ENCODE data around the gene AOC3. TPM values are rescaled to one million over a fixed set of nuclear protein-coding genes. Genes with fewer than 3 reads are reported as not detected.
"Not testable (repeated sequence)": the region's sequence is repeated elsewhere in the genome, so short reads cannot be mapped to it uniquely, and the experiment has no call there.

The AOC3 gene
- total and polyA plus RNA-seq, 4 donors, result 82.1 to 344 (median 188) TPM

GRCh38 chr17:42853968-42854790, 3.2 kb downstream of the AOC3 start:
- DNase-seq, result peak in 1 of 2 donors; percentile 46
- Histone ChIP-seq H3K27me3 (ENCODE audit: control insufficient read depth in 1 of 2, insufficient read depth in 2 of 2, low read length in 1 of 2) (no peaks in the 10 kb centered on the region), H3K27ac (ENCODE audit: low read depth in 1 of 2, low read length in 2 of 2) (peak overlapping the region in 1 of 2 donors; percentile 75), H3K9me3 (ENCODE audit: control insufficient read depth, low read length) (no peaks in the 10 kb centered on the region), H3K4me1 (ENCODE audit: control insufficient read depth in 1 of 2, insufficient read depth in 2 of 2, low read length in 2 of 2) (no peaks in the 10 kb centered on the region), H3K36me3 (ENCODE audit: control insufficient read depth in 1 of 2, insufficient read depth in 2 of 2, low read length in 1 of 2) (no peaks in the 10 kb centered on the region), H3K4me3 (ENCODE audit: low read length in 2 of 2) (peak overlapping the region; percentile 72 to 84)
- intact Hi-C loops (cut with DNase I), result loop anchor here in 1 of 2 donors (2.0 kb wide), 1 partner anchor 41 kb away; no protein-coding TSS in a partner anchor
- WGBS, 2 donors, result 60 to 64% methylated on average over 15 of the region's 15 CpGs
- ATAC-seq (ENCODE audit: low FRiP score), result no peak

DNA sequence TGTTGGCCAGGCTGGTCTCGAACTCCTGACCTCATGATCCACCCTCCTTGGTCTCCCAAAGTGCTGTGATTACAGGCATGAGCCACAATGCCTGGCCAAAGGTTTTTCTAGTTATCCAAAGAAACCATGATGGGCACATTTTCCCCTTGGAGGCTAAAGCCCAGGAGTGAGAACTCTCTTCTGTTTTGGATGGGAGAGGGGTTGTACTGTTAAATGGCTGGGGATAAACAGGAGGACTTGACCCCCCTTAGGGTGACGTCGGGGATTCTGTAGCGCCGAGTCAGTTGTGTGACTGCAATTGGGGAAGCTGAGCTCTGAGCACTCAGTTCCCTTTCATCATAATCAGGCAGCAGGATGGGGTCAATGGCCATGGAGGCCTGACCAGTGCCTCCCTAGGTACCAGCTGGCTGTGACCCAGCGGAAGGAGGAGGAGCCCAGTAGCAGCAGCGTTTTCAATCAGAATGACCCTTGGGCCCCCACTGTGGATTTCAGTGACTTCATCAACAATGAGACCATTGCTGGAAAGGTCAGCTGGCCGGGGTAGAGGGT, 4.1 kb downstream of the AOC3 start:
- DNase-seq, result peak in 1 of 2 donors; percentile 56
- no peaks in the 10 kb centered on the region for H3K9me3 ChIP-seq (ENCODE audit: control insufficient read depth, low read length)
- H3K27ac ChIP-seq (ENCODE audit: low read depth in 1 of 2, low read length in 2 of 2), result peak overlapping the region in 1 of 2 donors; percentile 38
- ATAC-seq (ENCODE audit: low FRiP score), result no peak
- intact Hi-C loops (cut with DNase I), result no loop called here
- H3K36me3 ChIP-seq (ENCODE audit: control insufficient read depth in 1 of 2, insufficient read depth in 2 of 2, low read length in 1 of 2), result no peaks in the 10 kb centered on the region
- H3K27me3 ChIP-seq (ENCODE audit: control insufficient read depth in 1 of 2, insufficient read depth in 2 of 2, low read length in 1 of 2), result no peaks in the 10 kb centered on the region
- H3K4me1 ChIP-seq (ENCODE audit: control insufficient read depth in 1 of 2, insufficient read depth in 2 of 2, low read length in 2 of 2), result no peaks in the 10 kb centered on the region
- H3K4me3 ChIP-seq (ENCODE audit: low read length in 2 of 2), result no peak overlapping the region
- WGBS, 2 donors, result 48 to 58% methylated on average over 8 of the region's 8 CpGs

GRCh38 chr17:42856093-42856492, 5.1 kb downstream of the AOC3 start:
- peak in 1 of 2 donors; percentile 25 for DNase-seq
- WGBS, 2 donors, result 66 to 71% methylated on average over 5 to 8 of the region's 8 CpGs
- H3K4me1 ChIP-seq (ENCODE audit: control insufficient read depth in 1 of 2, insufficient read depth in 2 of 2, low read length in 2 of 2); H3K4me3 ChIP-seq (ENCODE audit: low read length in 2 of 2); H3K27me3 ChIP-seq (ENCODE audit: control insufficient read depth in 1 of 2, insufficient read depth in 2 of 2, low read length in 1 of 2); intact Hi-C loops (cut with DNase I); H3K36me3 ChIP-seq (ENCODE audit: control insufficient read depth in 1 of 2, insufficient read depth in 2 of 2, low read length in 1 of 2); H3K9me3 ChIP-seq (ENCODE audit: control insufficient read depth, low read length); ATAC-seq (ENCODE audit: low FRiP score): not testable (repeated sequence)
- peak overlapping the region in 1 of 2 donors; percentile 20 for H3K27ac ChIP-seq (ENCODE audit: low read depth in 1 of 2, low read length in 2 of 2)

DNA sequence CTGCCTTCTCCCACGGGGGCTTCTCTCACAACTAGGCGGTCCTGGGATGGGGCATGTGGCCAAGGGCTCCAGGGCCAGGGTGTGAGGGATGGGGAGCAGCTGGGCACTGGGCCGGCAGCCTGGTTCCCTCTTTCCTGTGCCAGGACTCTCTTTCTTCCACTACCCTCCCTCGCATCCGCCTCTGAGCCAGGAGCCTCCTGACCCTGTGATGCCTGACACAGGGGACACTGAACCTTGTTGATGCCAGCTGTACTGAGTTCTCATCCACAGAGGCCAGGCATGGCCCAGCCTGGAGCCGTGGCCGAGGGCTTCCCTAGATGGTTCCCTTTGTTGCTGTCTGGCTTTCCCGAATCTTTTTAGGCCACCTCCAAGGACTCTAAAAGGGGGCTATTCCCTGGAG, 5.5 kb downstream of the AOC3 start:
- H3K9me3 ChIP-seq (ENCODE audit: control insufficient read depth, low read length); H3K27ac ChIP-seq (ENCODE audit: low read depth in 1 of 2, low read length in 2 of 2); intact Hi-C loops (cut with DNase I); H3K27me3 ChIP-seq (ENCODE audit: control insufficient read depth in 1 of 2, insufficient read depth in 2 of 2, low read length in 1 of 2); H3K4me1 ChIP-seq (ENCODE audit: control insufficient read depth in 1 of 2, insufficient read depth in 2 of 2, low read length in 2 of 2); H3K4me3 ChIP-seq (ENCODE audit: low read length in 2 of 2); ATAC-seq (ENCODE audit: low FRiP score); H3K36me3 ChIP-seq (ENCODE audit: control insufficient read depth in 1 of 2, insufficient read depth in 2 of 2, low read length in 1 of 2): not testable (repeated sequence)
- WGBS, 2 donors, result 18 to 26% methylated on average over 5 to 6 of the region's 8 CpGs
- DNase-seq, result peak in 1 of 2 donors; percentile 55

DNA sequence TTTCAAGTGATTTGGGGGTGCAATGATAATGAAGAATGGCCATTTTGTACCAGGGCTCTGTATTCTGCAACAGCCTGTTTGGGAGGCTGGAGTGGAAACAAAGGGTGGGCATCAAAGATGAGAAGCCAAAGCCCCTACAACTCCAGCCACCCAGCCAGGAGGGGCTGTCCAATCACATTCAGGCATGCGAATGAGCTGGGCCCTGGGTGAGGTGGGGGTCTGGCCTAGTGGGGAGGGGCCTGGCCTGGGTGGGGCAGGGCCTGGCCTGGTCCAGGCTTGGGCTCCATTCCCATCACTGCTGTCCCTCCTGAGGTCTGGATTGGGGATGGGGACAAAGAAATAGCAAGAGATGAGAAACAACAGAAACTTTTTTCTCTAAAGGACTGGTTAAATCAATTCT, 6.4 kb downstream of the AOC3 start:
- Histone ChIP-seq H3K27me3 (ENCODE audit: control insufficient read depth in 1 of 2, insufficient read depth in 2 of 2, low read length in 1 of 2) (no peaks in the 10 kb centered on the region), H3K4me1 (ENCODE audit: control insufficient read depth in 1 of 2, insufficient read depth in 2 of 2, low read length in 2 of 2) (no peaks in the 10 kb centered on the region), H3K36me3 (ENCODE audit: control insufficient read depth in 1 of 2, insufficient read depth in 2 of 2, low read length in 1 of 2) (no peaks in the 10 kb centered on the region), H3K27ac (ENCODE audit: low read depth in 1 of 2, low read length in 2 of 2) (no peak overlapping the region), H3K9me3 (ENCODE audit: control insufficient read depth, low read length) (no peaks in the 10 kb centered on the region), H3K4me3 (ENCODE audit: low read length in 2 of 2) (no peak overlapping the region)
- no peak for ATAC-seq (ENCODE audit: low FRiP score)
- peak in 1 of 2 donors; percentile 19 for DNase-seq
- WGBS, 2 donors, result 66 to 67% methylated on average over 1 of the region's 1 CpG
- intact Hi-C loops (cut with DNase I), result no loop called here

DNA sequence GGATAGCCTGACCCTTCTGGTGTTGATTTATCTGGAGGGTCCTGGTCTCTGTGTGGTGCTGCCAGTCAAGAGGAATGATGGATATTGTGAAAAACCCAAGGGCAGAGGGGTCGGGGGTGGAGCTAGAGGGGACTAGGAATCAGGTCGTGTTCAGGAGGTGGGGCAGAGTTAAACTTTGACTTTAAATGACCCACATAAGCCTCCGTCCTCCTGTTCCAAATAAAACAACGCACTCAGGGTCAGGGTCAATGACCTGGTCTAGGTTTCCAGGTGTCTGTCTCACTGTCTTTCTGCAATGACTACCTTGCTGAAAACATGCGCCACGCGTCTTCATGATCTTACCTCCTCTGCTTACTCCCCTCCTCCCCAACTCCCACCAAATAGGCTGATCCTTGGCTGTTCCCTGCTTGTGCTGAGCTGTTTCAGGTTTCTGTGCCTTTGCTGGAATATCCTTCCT, 14.7 kb downstream of the AOC3 start:
- no peak for DNase-seq
- ATAC-seq (ENCODE audit: low FRiP score), result no peak
- H3K4me3 ChIP-seq (ENCODE audit: low read length in 2 of 2), result no peak overlapping the region
- no peak overlapping the region for H3K27ac ChIP-seq (ENCODE audit: low read depth in 1 of 2, low read length in 2 of 2)
- H3K36me3 ChIP-seq (ENCODE audit: control insufficient read depth in 1 of 2, insufficient read depth in 2 of 2, low read length in 1 of 2), result no peaks in the 10 kb centered on the region
- no peaks in the 10 kb centered on the region for H3K9me3 ChIP-seq (ENCODE audit: control insufficient read depth, low read length)
- H3K27me3 ChIP-seq (ENCODE audit: control insufficient read depth in 1 of 2, insufficient read depth in 2 of 2, low read length in 1 of 2), result no peaks in the 10 kb centered on the region
- 77 to 78% methylated on average over 7 of the region's 7 CpGs for WGBS, 2 donors
- no peaks in the 10 kb centered on the region for H3K4me1 ChIP-seq (ENCODE audit: control insufficient read depth in 1 of 2, insufficient read depth in 2 of 2, low read length in 2 of 2)
- intact Hi-C loops (cut with DNase I), result no loop called here

GRCh38 chr17:42866216-42866615, 15.2 kb downstream of the AOC3 start:
- ATAC-seq (ENCODE audit: low FRiP score) (no peak), DNase-seq (no peak)
- intact Hi-C loops (cut with DNase I), result no loop called here
- Histone ChIP-seq H3K9me3 (ENCODE audit: control insufficient read depth, low read length) (no peaks in the 10 kb centered on the region), H3K4me1 (ENCODE audit: control insufficient read depth in 1 of 2, insufficient read depth in 2 of 2, low read length in 2 of 2) (no peaks in the 10 kb centered on the region), H3K4me3 (ENCODE audit: low read length in 2 of 2) (no peak overlapping the region), H3K36me3 (ENCODE audit: control insufficient read depth in 1 of 2, insufficient read depth in 2 of 2, low read length in 1 of 2) (no peaks in the 10 kb centered on the region), H3K27ac (ENCODE audit: low read depth in 1 of 2, low read length in 2 of 2) (no peak overlapping the region), H3K27me3 (ENCODE audit: control insufficient read depth in 1 of 2, insufficient read depth in 2 of 2, low read length in 1 of 2) (no peaks in the 10 kb centered on the region)
- WGBS, 2 donors, result 86 to 87% methylated on average over 4 of the region's 4 CpGs

GRCh38 chr17:42866631-42867575, 15.9 kb downstream of the AOC3 start:
- Histone ChIP-seq H3K4me3 (ENCODE audit: low read length in 2 of 2) (no peak overlapping the region), H3K36me3 (ENCODE audit: control insufficient read depth in 1 of 2, insufficient read depth in 2 of 2, low read length in 1 of 2) (no peaks in the 10 kb centered on the region), H3K4me1 (ENCODE audit: control insufficient read depth in 1 of 2, insufficient read depth in 2 of 2, low read length in 2 of 2) (no peaks in the 10 kb centered on the region), H3K27me3 (ENCODE audit: control insufficient read depth in 1 of 2, insufficient read depth in 2 of 2, low read length in 1 of 2) (no peaks in the 10 kb centered on the region), H3K9me3 (ENCODE audit: control insufficient read depth, low read length) (no peaks in the 10 kb centered on the region), H3K27ac (ENCODE audit: low read depth in 1 of 2, low read length in 2 of 2) (no peak overlapping the region)
- no peak for DNase-seq
- intact Hi-C loops (cut with DNase I), result no loop called here
- peak; percentile 6 for ATAC-seq (ENCODE audit: low FRiP score)
- 77% methylated on average over 12 of the region's 12 CpGs for WGBS, 2 donors
